GF-D8 (cell line): ENCODE results near the gene NPFF.

Experiments used
- DNase-seq: peaks from one replicate; lab custom pipeline; 2025; lab: John Stamatoyannopoulos, UW

Gene NPFF

GRCh38 chr12:53474819-53475218 is 32.5 kb downstream of the NPFF start:
- no peak for DNase-seq

GRCh38 chr12:53474077-53474476 is 33.2 kb downstream of the NPFF start:
- no peak for DNase-seq

GRCh38 chr12:53472056-53472582 is 35.2 kb downstream of the NPFF start:
- no peak for DNase-seq

- DNase-seq, result no peak
These were observed 39.0 kb downstream of the NPFF start for GRCh38 chr12:53468282-53468681.

GRCh38 chr12:53467880-53468279 is 39.4 kb downstream of the NPFF start:
- no peak for DNase-seq

GRCh38 chr12:53467082-53467481 is 40.2 kb downstream of the NPFF start:
- DNase-seq, result no peak

GRCh38 chr12:53466640-53467039 is 40.6 kb downstream of the NPFF start:
- DNase-seq, result no peak

GRCh38 chr12:53465679-53466078 is 41.6 kb downstream of the NPFF start:
- no peak for DNase-seq

- DNase-seq, result no peak
These were observed 42.4 kb downstream of the NPFF start for GRCh38 chr12:53464685-53465418.

- no peak for DNase-seq
These were observed 43.3 kb downstream of the NPFF start for GRCh38 chr12:53463802-53464560.

GRCh38 chr12:53462935-53463334 is 44.3 kb downstream of the NPFF start:
- no peak for DNase-seq

- DNase-seq, result no peak
These were observed 45.7 kb downstream of the NPFF start for GRCh38 chr12:53461591-53461990.

- no peak for DNase-seq
These were observed 46.2 kb downstream of the NPFF start for GRCh38 chr12:53461059-53461458.

GRCh38 chr12:53459097-53459496 is 48.2 kb downstream of the NPFF start:
- no peak for DNase-seq
